ENCODE data around the gene TEPSIN.

GRCh38 chr17:81228420-81228819 lies 10.4 kb downstream of the TEPSIN start:
- no peak for TF ChIP-seq POU6F1 (CRISPR knock-in tag; IDR thresholded peaks at IDR 0.05; ENCODE audit: borderline replicate concordance, low read depth)
- TF ChIP-seq ARNTL (CRISPR knock-in tag; IDR thresholded peaks at IDR 0.05; ENCODE audit: borderline replicate concordance, low read depth): no peak

Measured in SK-N-SH treated with all-trans-retinoic acid at 6 μM for 48 hours (cell line).